CD14-positive monocyte (primary cell): Measurements from ENCODE around the gene SNX18. TPM values are rescaled to one million over a fixed set of nuclear protein-coding genes. Genes with fewer than 3 reads are reported as not detected.
A peak's percentile ranks its signal among the peaks of the same experiment; 100 is the strongest.

Experiments used
- DNase-seq, 3 donors: peaks; one replicate each; pipeline ENCODE4 v3.0.0-alpha.2; 2011 to 2022
- H2AFZ ChIP-seq: 2 replicates; pipeline ENCODE4 v1.6.0; 2012; ENCODE audit warnings: mild to moderate bottlenecking, low read depth, low read length, inconsistent platforms; ENCODE audit not compliant: insufficient read depth, poor library complexity, severe bottlenecking
- H3K27ac ChIP-seq, 2 donors: 1 replicate in 1 of 2; 2 replicates in 1 of 2; pipeline ENCODE4 v1.5.1; 2012 to 2013; ENCODE audit warnings: low read length in 2 of 2, control low read depth in 1 of 2, inconsistent platforms in 1 of 2, low read depth in 1 of 2, mild to moderate bottlenecking in 1 of 2
- H3K27me3 ChIP-seq, 2 donors: one replicate each; pipeline versions ENCODE4 v1.6.0 to v1.6.1; 2011 to 2013; ENCODE audit warnings: low read length in 2 of 2; ENCODE audit not compliant: control insufficient read depth in 2 of 2, insufficient read depth in 2 of 2
- H3K36me3 ChIP-seq, 2 donors: replicated peaks in 1 of 2; 1 replicate in 1 of 2; 2 replicates in 1 of 2; pipeline versions ENCODE4 v1.5.1 to v1.6.1; 2012 to 2013; ENCODE audit warnings: low read length in 2 of 2, control low read depth in 1 of 2, inconsistent platforms in 1 of 2, mild to moderate bottlenecking in 1 of 2; ENCODE audit not compliant: insufficient read depth in 2 of 2, control insufficient read depth in 1 of 2
- H3K4me1 ChIP-seq, 2 donors: 1 replicate in 1 of 2; 2 replicates in 1 of 2; pipeline versions ENCODE4 v1.5.1 to v1.6.1; 2012 to 2013; ENCODE audit warnings: low read length in 2 of 2, control low read depth in 1 of 2, inconsistent platforms in 1 of 2, mild to moderate bottlenecking in 1 of 2, moderate library complexity in 1 of 2; ENCODE audit not compliant: insufficient read depth in 2 of 2, control insufficient read depth in 1 of 2
- H3K4me2 ChIP-seq: replicated peaks from 2 replicates; pipeline ENCODE3; 2012; ENCODE audit warnings: low read length, moderate library complexity, mild to moderate bottlenecking; ENCODE audit not compliant: poor library complexity, severe bottlenecking; ENCODE audit errors: extremely low read depth
- H3K4me3 ChIP-seq, 3 experiments: fragments of 200-600 bp in 1 of 3; sonication (generic) in 1 of 3; replicated peaks in 1 of 3; 1 replicate in 2 of 3; 2 replicates in 1 of 3; pipeline ENCODE4 v1.5.1; 2011 to 2013; ENCODE audit warnings: low read length in 3 of 3, mild to moderate bottlenecking in 3 of 3, control low read depth in 2 of 3, low read depth in 2 of 3, inconsistent platforms in 1 of 3, moderate library complexity in 1 of 3
- H3K79me2 ChIP-seq: 2 replicates; pipeline ENCODE4 v1.6.0; 2012; ENCODE audit warnings: mild to moderate bottlenecking, control low read depth, inconsistent platforms, low read length, moderate library complexity; ENCODE audit not compliant: insufficient read depth
- H3K9ac ChIP-seq: 2 replicates; pipeline ENCODE4 v1.6.0; 2017; ENCODE audit warnings: low read length, mild to moderate bottlenecking; ENCODE audit not compliant: insufficient read depth, poor library complexity, severe bottlenecking
- H3K9me3 ChIP-seq, 2 donors: replicated peaks in 1 of 2; 1 replicate in 1 of 2; 2 replicates in 1 of 2; pipeline versions ENCODE4 v1.5.1 to v1.6.1; 2012 to 2013; ENCODE audit warnings: low read length in 2 of 2, control low read depth in 1 of 2; ENCODE audit not compliant: control insufficient read depth in 1 of 2, insufficient read depth in 1 of 2
- H4K20me1 ChIP-seq: 2 replicates; pipeline ENCODE4 v1.6.0; 2012; ENCODE audit warnings: mild to moderate bottlenecking, low read length, control low read depth, moderate library complexity; ENCODE audit not compliant: insufficient read depth
- H3K27ac Mint-ChIP-seq, 7 donors: one replicate each; pipeline ENCODE4 v1.8.0; 2020; ENCODE audit warnings: mild to moderate bottlenecking in 7 of 7, mixed read lengths in 7 of 7, moderate library complexity in 6 of 7, inconsistent platforms in 2 of 7
- H3K27me3 Mint-ChIP-seq, 3 donors: one replicate each; pipeline ENCODE4 v1.8.0; 2021 to 2022; ENCODE audit warnings: low read depth in 3 of 3, mild to moderate bottlenecking in 3 of 3, mixed read lengths in 3 of 3, moderate library complexity in 3 of 3, inconsistent platforms in 1 of 3
- H3K36me3 Mint-ChIP-seq, 2 donors: one replicate each; pipeline ENCODE4 v1.8.0; 2020; ENCODE audit warnings: mixed read lengths in 2 of 2, inconsistent platforms in 1 of 2, mild to moderate bottlenecking in 1 of 2
- H3K4me1 Mint-ChIP-seq: one replicate; pipeline ENCODE4 v1.8.0; 2020; ENCODE audit warnings: mild to moderate bottlenecking, mixed read lengths
- H3K4me3 Mint-ChIP-seq, 2 donors: one replicate each; pipeline ENCODE4 v1.8.0; 2020; ENCODE audit warnings: mild to moderate bottlenecking in 2 of 2, mixed read lengths in 2 of 2, moderate library complexity in 1 of 2
- H3K9me3 Mint-ChIP-seq, 7 donors: one replicate each; pipeline ENCODE4 v1.8.0; 2020 to 2022; ENCODE audit warnings: mixed read lengths in 7 of 7, mild to moderate bottlenecking in 6 of 7, moderate library complexity in 6 of 7, inconsistent platforms in 2 of 7
- WGBS: methylation state at CpG from one replicate; pipeline ENCODE4 v1.1.5; 2013; ENCODE audit warnings: missing lambda C conversion rate; ENCODE audit not compliant: insufficient coverage; 5-methylcytosine and 5-hydroxymethylcytosine counted together
- intact Hi-C, 2 donors: fragments of 100-400 bp; cut with micrococcal nuclease; formaldehyde crosslinking; loops; one replicate each; pipeline versions ENCODE4 v1.15.0 to v1.15.1; 2023
- polyA plus RNA-seq, 3 donors: library from polyadenylated mRNA; depleted of rRNA in 1 of 3; unstranded in 2 of 3; stranded (reverse) in 1 of 3; fragments of 300-500 nt in 2 of 3; fragments of >200 nt in 1 of 3; fragmentation: Illumina TruSeq in 2 of 3; gene quantifications; 1 replicate in 2 of 3; 2 replicates in 1 of 3; pipeline ENCODE4 v1.2.3, GENCODE V29; 2012 to 2021
- TF ChIP-seq, protein P1 (sequence below): fragments of 200-600 bp; IDR thresholded peaks from one replicate; pipeline ENCODE4 v1.8.0; 2022; ENCODE audit warnings: antibody characterized with exemption, mild to moderate bottlenecking

SNX18 gene
- polyA plus RNA-seq, 3 donors: 6.8 to 33.3 (median 12.4) TPM

DNA sequence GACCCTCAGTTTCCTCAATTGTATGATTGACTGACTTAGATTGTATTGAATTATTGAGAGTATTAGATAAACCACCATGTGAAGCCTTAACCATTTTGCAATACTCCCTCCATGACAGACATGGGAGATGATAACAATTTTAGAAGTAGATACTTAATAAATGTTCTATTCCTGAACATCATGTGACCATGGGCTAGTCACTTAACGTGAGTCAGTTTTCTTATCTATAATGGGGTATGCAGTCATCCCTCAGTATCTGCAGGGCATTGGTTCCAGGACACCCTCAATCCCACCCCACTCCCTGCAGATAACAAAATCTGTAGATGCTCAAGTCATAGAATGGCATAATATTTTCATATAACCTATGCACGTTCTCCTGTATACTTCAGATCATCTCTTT, 31.0 kb downstream of the SNX18 start:
- Histone ChIP-seq H4K20me1 (peaks cover 79% of the 10 kb centered on the region), H3K27me3 (no peaks in the 10 kb centered on the region), H3K79me2 (peaks cover 75% of the 10 kb centered on the region), H2AFZ (no peak overlapping the region), H3K9me3 (no peaks in the 10 kb centered on the region), H3K27ac (peak overlapping the region in 1 of 2 donors; percentile 29), H3K9ac (no peak overlapping the region), H3K4me2 (no peak overlapping the region), H3K4me3 (no peak overlapping the region), H3K36me3 (peaks cover 32 to 67% of the 10 kb centered on the region in 2 donors), H3K4me1 (peaks cover 16 to 31% of the 10 kb centered on the region in 2 donors)
- TF ChIP-seq, protein P1, sequence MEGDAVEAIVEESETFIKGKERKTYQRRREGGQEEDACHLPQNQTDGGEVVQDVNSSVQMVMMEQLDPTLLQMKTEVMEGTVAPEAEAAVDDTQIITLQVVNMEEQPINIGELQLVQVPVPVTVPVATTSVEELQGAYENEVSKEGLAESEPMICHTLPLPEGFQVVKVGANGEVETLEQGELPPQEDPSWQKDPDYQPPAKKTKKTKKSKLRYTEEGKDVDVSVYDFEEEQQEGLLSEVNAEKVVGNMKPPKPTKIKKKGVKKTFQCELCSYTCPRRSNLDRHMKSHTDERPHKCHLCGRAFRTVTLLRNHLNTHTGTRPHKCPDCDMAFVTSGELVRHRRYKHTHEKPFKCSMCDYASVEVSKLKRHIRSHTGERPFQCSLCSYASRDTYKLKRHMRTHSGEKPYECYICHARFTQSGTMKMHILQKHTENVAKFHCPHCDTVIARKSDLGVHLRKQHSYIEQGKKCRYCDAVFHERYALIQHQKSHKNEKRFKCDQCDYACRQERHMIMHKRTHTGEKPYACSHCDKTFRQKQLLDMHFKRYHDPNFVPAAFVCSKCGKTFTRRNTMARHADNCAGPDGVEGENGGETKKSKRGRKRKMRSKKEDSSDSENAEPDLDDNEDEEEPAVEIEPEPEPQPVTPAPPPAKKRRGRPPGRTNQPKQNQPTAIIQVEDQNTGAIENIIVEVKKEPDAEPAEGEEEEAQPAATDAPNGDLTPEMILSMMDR: no peak
- intact Hi-C loops: no loop called here
- Mint-ChIP-seq H3K4me1 (peaks cover 49% of the 10 kb centered on the region), H3K4me3 (no peak overlapping the region), H3K27me3 (no peaks in the 10 kb centered on the region), H3K9me3 (no peaks in the 10 kb centered on the region), H3K27ac (peak overlapping the region in 1 of 7 donors; percentile 76), H3K36me3 (peaks cover 69 to 77% of the 10 kb centered on the region in 2 donors)
- DNase-seq: no peak
- no CpG with 5 or more reads among the region's 2 CpGs for WGBS

DNA sequence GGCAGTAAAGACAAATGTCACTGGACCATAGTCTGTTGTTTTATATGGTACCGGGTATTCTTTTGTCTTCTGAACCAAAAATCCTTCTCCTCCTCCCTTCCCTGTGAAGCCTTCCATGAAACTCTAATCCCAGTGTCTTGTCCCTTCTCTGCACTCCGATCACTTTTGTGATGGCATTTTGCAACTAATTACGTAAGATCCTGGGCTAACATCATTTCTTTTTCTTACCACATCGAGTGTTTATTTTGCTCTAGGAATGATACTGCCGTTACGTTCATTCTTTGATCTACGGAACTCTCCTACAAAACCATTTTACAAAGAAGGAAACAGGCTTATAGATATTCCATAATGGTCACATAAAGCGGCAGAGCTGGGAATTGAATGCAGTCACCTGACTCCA, 33.7 kb downstream of the SNX18 start:
- H3K27me3 Mint-ChIP-seq: no peaks in the 10 kb centered on the region
- Histone ChIP-seq H3K9me3 (no peaks in the 10 kb centered on the region), H3K4me2 (no peak overlapping the region), H3K27me3 (no peaks in the 10 kb centered on the region), H3K9ac (no peak overlapping the region), H3K4me3 (no peak overlapping the region), H3K4me1 (peaks cover 16 to 31% of the 10 kb centered on the region in 2 donors), H4K20me1 (peaks cover 57% of the 10 kb centered on the region), H3K79me2 (peaks cover 48% of the 10 kb centered on the region), H2AFZ (no peak overlapping the region), H3K36me3 (peaks cover 19 to 42% of the 10 kb centered on the region in 2 donors), H3K27ac (peak overlapping the region in 1 of 2 donors; percentile 57)
- peak overlapping the region in 3 of 7 donors; percentile 15 to 48 (median 19) for H3K27ac Mint-ChIP-seq
- TF ChIP-seq, protein P1: no peak
- intact Hi-C loops: no loop called here
- peaks cover 0 to 1% (median 0%) of the 10 kb centered on the region in 7 donors for H3K9me3 Mint-ChIP-seq
- DNase-seq: peak in 1 of 3 donors; percentile 18
- WGBS: 3% methylated on average over 5 of the region's 8 CpGs
- H3K4me3 Mint-ChIP-seq: no peak overlapping the region
- peaks cover 44% of the 10 kb centered on the region for H3K4me1 Mint-ChIP-seq
- peaks cover 52 to 60% of the 10 kb centered on the region in 2 donors for H3K36me3 Mint-ChIP-seq
